Fibroblast of lung (primary cell): Measurements from ENCODE around the gene CAPN15. TPM values are rescaled to one million over a fixed set of nuclear protein-coding genes. Genes with fewer than 3 reads are reported as not detected.

Experiments used
- DNase-seq, 2 donors: peaks; one replicate each; pipeline versions ENCODE4 v3.0.0 to v3.0.0-alpha.2; 2010; ENCODE audit warnings: low read depth in 2 of 2
- H2AFZ ChIP-seq: 2 replicates; pipeline ENCODE4 v1.5.1; 2012; ENCODE audit warnings: low read length, control low read depth, inconsistent platforms
- H3K27ac ChIP-seq: 2 replicates; pipeline ENCODE4 v1.5.1; 2011; ENCODE audit warnings: low read length, control low read depth; ENCODE audit not compliant: insufficient read depth
- H3K27me3 ChIP-seq: 2 replicates; pipeline ENCODE4 v1.5.1; 2011; ENCODE audit warnings: mild to moderate bottlenecking, low read length; ENCODE audit not compliant: control insufficient read depth, insufficient read depth
- H3K36me3 ChIP-seq: 2 replicates; pipeline ENCODE4 v1.5.1; 2011; ENCODE audit warnings: low read length; ENCODE audit not compliant: control insufficient read depth, insufficient read depth
- H3K4me1 ChIP-seq: 2 replicates; pipeline ENCODE4 v1.5.1; 2011; ENCODE audit warnings: low read length; ENCODE audit not compliant: control insufficient read depth, insufficient read depth; ENCODE audit errors: extremely low read depth
- H3K4me2 ChIP-seq: 2 replicates; pipeline ENCODE4 v1.5.1; 2011; ENCODE audit warnings: low read length, control low read depth; ENCODE audit not compliant: insufficient read depth; ENCODE audit errors: extremely low read depth
- H3K4me3 ChIP-seq, 4 experiments: fragments of 200-600 bp in 1 of 4; sonication (generic) in 1 of 4; replicated peaks in 1 of 4; 2 replicates each; pipeline ENCODE4 v1.5.1; 2011 to 2016; ENCODE audit warnings: low read length in 4 of 4, low read depth in 3 of 4, mild to moderate bottlenecking in 3 of 4, control low read depth in 2 of 4, inconsistent platforms in 1 of 4, mixed read lengths in 1 of 4; ENCODE audit not compliant: insufficient read depth in 1 of 4; ENCODE audit errors: control extremely low read depth in 1 of 4
- H3K79me2 ChIP-seq: 2 replicates; pipeline ENCODE4 v1.5.1; 2012; ENCODE audit warnings: mild to moderate bottlenecking, low read length, inconsistent platforms; ENCODE audit not compliant: control insufficient read depth, insufficient read depth
- H3K9ac ChIP-seq: 2 replicates; pipeline ENCODE4 v1.5.1; 2011; ENCODE audit warnings: mild to moderate bottlenecking, low read length, control low read depth; ENCODE audit not compliant: insufficient read depth
- H3K9me3 ChIP-seq: 2 replicates; pipeline ENCODE4 v1.5.1; 2012; ENCODE audit warnings: low read depth, low read length; ENCODE audit not compliant: control insufficient read depth, insufficient read depth
- H4K20me1 ChIP-seq: 2 replicates; pipeline ENCODE4 v1.5.1; 2011; ENCODE audit warnings: low read length; ENCODE audit not compliant: control insufficient read depth, insufficient read depth; ENCODE audit errors: extremely low read depth
- EZH2 ChIP-seq: IDR thresholded peaks from 2 replicates; pipeline ENCODE4 v1.5.1; 2012; ENCODE audit warnings: low read length, control low read depth, mild to moderate bottlenecking; ENCODE audit errors: missing control alignments
- polyA plus RNA-seq, 2 donors: library from polyadenylated mRNA; depleted of rRNA in 1 of 2; stranded (reverse) in 1 of 2; unstranded in 1 of 2; fragments of >200 nt; gene quantifications; 2 replicates each; pipeline ENCODE4 v1.2.1, GENCODE V29; 2011 to 2012; ENCODE audit warnings: missing spikeins in 1 of 2
- total RNA-seq: library from RNA; depleted of rRNA; stranded (reverse); fragments of >200 nt; gene quantifications from 2 replicates; pipeline ENCODE4 v1.2.1, GENCODE V29; 2014
- TF ChIP-seq, protein P1 (sequence below), 2 donors: IDR thresholded peaks in 1 of 2; conservative IDR thresholded peaks in 1 of 2; 1 replicate in 1 of 2; 2 replicates in 1 of 2; pipeline ENCODE4 v1.5.1; 2011 to 2012; ENCODE audit warnings: low read length in 2 of 2, control low read depth in 1 of 2, inconsistent platforms in 1 of 2, low read depth in 1 of 2, mild to moderate bottlenecking in 1 of 2

Gene CAPN15
- total and polyA plus RNA-seq, 2 donors (not counting 1 experiment from before 2014, with no cell fraction given): 4.1 to 21.3 TPM

DNA sequence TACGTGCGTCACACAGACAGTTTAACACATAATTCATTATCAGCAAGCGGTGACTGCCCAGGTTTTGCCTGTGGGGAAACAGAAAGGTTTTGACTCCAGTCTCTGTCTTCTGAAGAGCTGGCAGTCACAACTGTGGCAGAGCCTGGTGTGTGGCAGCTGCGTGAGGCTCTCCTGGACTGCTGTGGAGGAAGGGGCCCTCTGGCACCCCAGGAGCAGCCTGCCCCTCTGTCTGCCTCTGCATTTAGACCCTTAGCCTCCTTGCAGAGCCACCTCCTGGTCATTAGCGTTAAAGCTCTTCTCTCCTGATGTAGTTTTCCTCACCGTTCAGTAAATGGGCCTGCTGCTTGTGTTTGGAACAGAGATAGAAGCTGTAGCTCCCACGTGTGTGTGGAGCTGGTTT lies 73.3 kb downstream of the CAPN15 start:
- peak in 1 of 2 donors; percentile 12 for DNase-seq
- Histone ChIP-seq H3K27me3 (no peaks in the 10 kb centered on the region), H2AFZ (no peak overlapping the region), H3K4me3 (no peak overlapping the region), H3K4me1 (no peaks in the 10 kb centered on the region), H3K36me3 (no peaks in the 10 kb centered on the region), H3K4me2 (no peak overlapping the region), H3K9me3 (no peaks in the 10 kb centered on the region), H3K27ac (no peak overlapping the region), H3K79me2 (peaks cover 2% of the 10 kb centered on the region), H3K9ac (no peak overlapping the region), H4K20me1 (no peaks in the 10 kb centered on the region)
- no peak for TF ChIP-seq EZH2
- TF ChIP-seq, protein P1, sequence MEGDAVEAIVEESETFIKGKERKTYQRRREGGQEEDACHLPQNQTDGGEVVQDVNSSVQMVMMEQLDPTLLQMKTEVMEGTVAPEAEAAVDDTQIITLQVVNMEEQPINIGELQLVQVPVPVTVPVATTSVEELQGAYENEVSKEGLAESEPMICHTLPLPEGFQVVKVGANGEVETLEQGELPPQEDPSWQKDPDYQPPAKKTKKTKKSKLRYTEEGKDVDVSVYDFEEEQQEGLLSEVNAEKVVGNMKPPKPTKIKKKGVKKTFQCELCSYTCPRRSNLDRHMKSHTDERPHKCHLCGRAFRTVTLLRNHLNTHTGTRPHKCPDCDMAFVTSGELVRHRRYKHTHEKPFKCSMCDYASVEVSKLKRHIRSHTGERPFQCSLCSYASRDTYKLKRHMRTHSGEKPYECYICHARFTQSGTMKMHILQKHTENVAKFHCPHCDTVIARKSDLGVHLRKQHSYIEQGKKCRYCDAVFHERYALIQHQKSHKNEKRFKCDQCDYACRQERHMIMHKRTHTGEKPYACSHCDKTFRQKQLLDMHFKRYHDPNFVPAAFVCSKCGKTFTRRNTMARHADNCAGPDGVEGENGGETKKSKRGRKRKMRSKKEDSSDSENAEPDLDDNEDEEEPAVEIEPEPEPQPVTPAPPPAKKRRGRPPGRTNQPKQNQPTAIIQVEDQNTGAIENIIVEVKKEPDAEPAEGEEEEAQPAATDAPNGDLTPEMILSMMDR (conservative IDR thresholded peaks at IDR 0.05 in 1 of 2, IDR thresholded peaks at IDR 0.05 in 1 of 2; ENCODE audit: low read depth in 1 of 2, low read length in 2 of 2): peak in 1 of 2 donors; percentile 21

DNA sequence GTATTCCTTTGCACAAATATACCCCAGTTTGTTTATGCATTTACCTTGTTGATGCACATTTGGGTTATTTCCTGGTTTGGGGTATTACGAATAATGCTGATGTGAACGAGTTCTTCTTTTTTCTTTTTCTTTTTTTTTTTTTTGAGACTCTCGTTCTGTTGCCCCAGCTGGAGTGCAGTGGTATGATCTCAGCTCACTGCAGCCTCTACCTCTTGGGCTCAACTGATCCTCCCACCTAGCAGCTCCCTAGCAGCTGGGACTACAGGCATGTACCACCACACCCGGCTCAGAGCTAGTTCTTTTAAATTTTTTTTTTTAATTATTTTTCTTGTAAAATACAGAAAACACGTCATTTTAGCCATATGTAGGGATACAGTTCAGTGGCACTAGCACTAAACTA lies 76.4 kb downstream of the CAPN15 start:
- Histone ChIP-seq H3K27me3 (no peaks in the 10 kb centered on the region), H4K20me1 (no peaks in the 10 kb centered on the region), H3K9ac (no peak overlapping the region), H3K36me3 (no peaks in the 10 kb centered on the region), H3K4me2 (no peak overlapping the region), H3K9me3 (no peaks in the 10 kb centered on the region), H3K4me1 (no peaks in the 10 kb centered on the region), H3K27ac (no peak overlapping the region), H2AFZ (no peak overlapping the region), H3K79me2 (no peaks in the 10 kb centered on the region), H3K4me3 (no peak overlapping the region)
- DNase-seq: no peak
- TF ChIP-seq, protein P1 (conservative IDR thresholded peaks at IDR 0.05 in 1 of 2, IDR thresholded peaks at IDR 0.05 in 1 of 2; ENCODE audit: low read depth in 1 of 2, low read length in 2 of 2): no peak
- no peak for TF ChIP-seq EZH2

Other genes with a start within 250 kb of the CAPN15 start
- gene ARHGDIG, start 247.1 kb upstream of the CAPN15 start, total RNA-seq: 0.77 and 1.3 TPM in 2 replicates
- gene ARHGDIG, start 247.1 kb upstream of the CAPN15 start, polyA plus RNA-seq: 0.12 and 0.30 TPM in 2 replicates
- 0.33 TPM in 1 of 2 replicates, not detected in the other for gene PDIA2, start 244.5 kb upstream of the CAPN15 start, total RNA-seq
- gene PDIA2, start 244.5 kb upstream of the CAPN15 start, polyA plus RNA-seq: 0.06 and 0.18 TPM in 2 replicates
- 18.2 and 18.7 TPM in 2 replicates for gene AXIN1, start 175.0 kb upstream of the CAPN15 start, total RNA-seq
- gene AXIN1, start 175.0 kb upstream of the CAPN15 start, polyA plus RNA-seq: 5.1 and 7.2 TPM in 2 replicates
- gene MRPL28, start 157.2 kb upstream of the CAPN15 start, total RNA-seq: 53.7 and 65.2 TPM in 2 replicates
- 86.5 and 133 TPM in 2 replicates for gene MRPL28, start 157.2 kb upstream of the CAPN15 start, polyA plus RNA-seq
- 48.8 and 82.7 TPM in 2 replicates for gene PGAP6, start 145.7 kb upstream of the CAPN15 start, total RNA-seq
- 46.2 and 73.2 TPM in 2 replicates for gene PGAP6, start 145.7 kb upstream of the CAPN15 start, polyA plus RNA-seq
- gene NME4, start 130.5 kb upstream of the CAPN15 start, total RNA-seq: 51.9 and 71.7 TPM in 2 replicates
- gene NME4, start 130.5 kb upstream of the CAPN15 start, polyA plus RNA-seq: 114 and 121 TPM in 2 replicates
- gene DECR2, start 125.8 kb upstream of the CAPN15 start, total RNA-seq: 6.4 and 12.1 TPM in 2 replicates
- gene DECR2, start 125.8 kb upstream of the CAPN15 start, polyA plus RNA-seq: 10.8 and 12.0 TPM in 2 replicates
- gene RAB11FIP3, start 102.1 kb upstream of the CAPN15 start, total RNA-seq: 17.5 and 22.1 TPM in 2 replicates
- 7.3 and 11.9 TPM in 2 replicates for gene RAB11FIP3, start 102.1 kb upstream of the CAPN15 start, polyA plus RNA-seq
- gene PRR35, start 32.7 kb downstream of the CAPN15 start, total RNA-seq: not detected in 2 replicates
- not detected in 2 replicates for gene PRR35, start 32.7 kb downstream of the CAPN15 start, polyA plus RNA-seq
- gene NHLRC4, start 39.3 kb downstream of the CAPN15 start, total RNA-seq: 2.1 and 3.3 TPM in 2 replicates
- gene NHLRC4, start 39.3 kb downstream of the CAPN15 start, polyA plus RNA-seq: 0.34 and 0.66 TPM in 2 replicates
- 20.5 and 22.3 TPM in 2 replicates for gene PIGQ, start 42.3 kb downstream of the CAPN15 start, total RNA-seq
- gene PIGQ, start 42.3 kb downstream of the CAPN15 start, polyA plus RNA-seq: 11.2 and 13.0 TPM in 2 replicates
- gene RAB40C, start 62.4 kb downstream of the CAPN15 start, total RNA-seq: 9.8 and 11.6 TPM in 2 replicates
- 3.2 and 3.7 TPM in 2 replicates for gene RAB40C, start 62.4 kb downstream of the CAPN15 start, polyA plus RNA-seq
- under 0.01 and 0.17 TPM in 2 replicates for gene WFIKKN1, start 103.3 kb downstream of the CAPN15 start, total RNA-seq
- not detected in 2 replicates for gene WFIKKN1, start 103.3 kb downstream of the CAPN15 start, polyA plus RNA-seq
- 71.7 and 75.2 TPM in 2 replicates for gene METTL26, start 108.6 kb downstream of the CAPN15 start, total RNA-seq
- 39.2 and 49.7 TPM in 2 replicates for gene METTL26, start 108.6 kb downstream of the CAPN15 start, polyA plus RNA-seq
- gene MCRIP2, start 114.1 kb downstream of the CAPN15 start, total RNA-seq: 18.0 and 21.8 TPM in 2 replicates
- 2.8 and 3.4 TPM in 2 replicates for gene MCRIP2, start 114.1 kb downstream of the CAPN15 start, polyA plus RNA-seq
- 4.6 and 4.8 TPM in 2 replicates for gene WDR90, start 121.7 kb downstream of the CAPN15 start, total RNA-seq
- 2.9 and 4.4 TPM in 2 replicates for gene WDR90, start 121.7 kb downstream of the CAPN15 start, polyA plus RNA-seq
- gene RHOT2, start 140.4 kb downstream of the CAPN15 start, total RNA-seq: 27.7 and 29.6 TPM in 2 replicates
- gene RHOT2, start 140.4 kb downstream of the CAPN15 start, polyA plus RNA-seq: 35.4 and 39.7 TPM in 2 replicates
- 2.6 and 7.1 TPM in 2 replicates for gene RHBDL1, start 148.0 kb downstream of the CAPN15 start, total RNA-seq
- 0.76 and 1.4 TPM in 2 replicates for gene RHBDL1, start 148.0 kb downstream of the CAPN15 start, polyA plus RNA-seq
- 114 and 133 TPM in 2 replicates for gene STUB1, start 152.7 kb downstream of the CAPN15 start, total RNA-seq
- 94.6 and 146 TPM in 2 replicates for gene STUB1, start 152.7 kb downstream of the CAPN15 start, polyA plus RNA-seq
- gene JMJD8, start 156.6 kb downstream of the CAPN15 start, total RNA-seq: 19.8 and 23.8 TPM in 2 replicates
- 31.5 and 37.8 TPM in 2 replicates for gene JMJD8, start 156.6 kb downstream of the CAPN15 start, polyA plus RNA-seq
- gene WDR24, start 162.7 kb downstream of the CAPN15 start, total RNA-seq: 5.6 and 6.1 TPM in 2 replicates
- 2.1 and 3.5 TPM in 2 replicates for gene WDR24, start 162.7 kb downstream of the CAPN15 start, polyA plus RNA-seq
- gene FBXL16, start 178.1 kb downstream of the CAPN15 start, total RNA-seq: not detected in 2 replicates
- gene FBXL16, start 178.1 kb downstream of the CAPN15 start, polyA plus RNA-seq: 0.07 and 0.14 TPM in 2 replicates
- gene METRN, start 187.4 kb downstream of the CAPN15 start, total RNA-seq: 35.3 and 37.5 TPM in 2 replicates
- 5.3 and 6.1 TPM in 2 replicates for gene METRN, start 187.4 kb downstream of the CAPN15 start, polyA plus RNA-seq
- gene ANTKMT, start 193.4 kb downstream of the CAPN15 start, total RNA-seq: 24.9 and 31.5 TPM in 2 replicates
- 4.5 and 6.1 TPM in 2 replicates for gene ANTKMT, start 193.4 kb downstream of the CAPN15 start, polyA plus RNA-seq
- 1.0 and 1.8 TPM in 2 replicates for gene CCDC78, start 198.7 kb downstream of the CAPN15 start, total RNA-seq
- 0.50 and 0.64 TPM in 2 replicates for gene CCDC78, start 198.7 kb downstream of the CAPN15 start, polyA plus RNA-seq
- gene HAGHL, start 199.4 kb downstream of the CAPN15 start, total RNA-seq: 14.1 and 16.3 TPM in 2 replicates
- gene HAGHL, start 199.4 kb downstream of the CAPN15 start, polyA plus RNA-seq: 3.1 and 3.7 TPM in 2 replicates
- gene CIAO3, start 213.3 kb downstream of the CAPN15 start, total RNA-seq: 31.0 and 38.0 TPM in 2 replicates
- gene CIAO3, start 213.3 kb downstream of the CAPN15 start, polyA plus RNA-seq: 9.3 and 14.2 TPM in 2 replicates
- not detected in 2 replicates for gene MSLN, start 233.0 kb downstream of the CAPN15 start, total RNA-seq
- not detected in 2 replicates for gene MSLN, start 233.0 kb downstream of the CAPN15 start, polyA plus RNA-seq